H1 (cell line): Measurements from ENCODE around the gene ABLIM1. TPM values are rescaled to one million over a fixed set of nuclear protein-coding genes. Genes with fewer than 3 reads are reported as not detected.

Experiments
- EGR1 ChIP-seq: IDR thresholded peaks from 2 replicates; pipeline ENCODE4 v1.6.1; 2011; ENCODE audit warnings: low read depth, low read length, borderline replicate concordance
- NANOG ChIP-seq: IDR thresholded peaks from 2 replicates; pipeline ENCODE4 v1.6.1; 2011; ENCODE audit warnings: low read length, low read depth, mild to moderate bottlenecking, inconsistent platforms; ENCODE audit not compliant: insufficient read depth, poor library complexity, severe bottlenecking
- RFX5 ChIP-seq: IDR thresholded peaks from 2 replicates; pipeline ENCODE4 v1.6.1; 2011; ENCODE audit warnings: low read depth, low read length, improper control_type of control experiment, borderline replicate concordance
- polyA plus RNA-seq, 7 experiments: library from polyadenylated mRNA; depleted of rRNA in 3 of 7; stranded (reverse) in 5 of 7; unstranded in 2 of 7; fragments of >200 nt in 5 of 7; fragments of 200-250 nt in 2 of 7; gene quantifications; 1 replicate in 5 of 7; 2 replicates in 1 of 7; 4 replicates in 1 of 7; pipeline versions ENCODE4 v1.2.1 to v1.2.3, GENCODE V29; 2011 to 2013; ENCODE audit warnings: missing spikeins in 2 of 7, mixed read lengths in 2 of 7
- total RNA-seq: library from RNA; stranded (reverse); fragmentation: NEBNext Ultra II Directional; extraction: Animal tissue kit (Norgen Biotek cat#: 25700); gene quantifications from 2 replicates; pipeline ENCODE4 v1.2.1, GENCODE V29; 2021

Gene ABLIM1
- total and polyA plus RNA-seq, 2 of the 8 experiments (the other 6 are each of a cell fraction or from before 2014, with no cell fraction given) = 51.2 to 51.7 TPM

GRCh38 chr10:114694752-114695151, 36.7 kb upstream of the ABLIM1 start (continued):
- no peak for TF ChIP-seq NANOG
- TF ChIP-seq RFX5 = no peak
- no peak for TF ChIP-seq EGR1
